Renal pelvis (tissue), 4 donors: ENCODE results near the gene FILIP1. TPM values are rescaled to one million over a fixed set of nuclear protein-coding genes. Genes with fewer than 3 reads are reported as not detected.

Experiments
- DNase-seq: peaks from one replicate; pipeline ENCODE4 v3.0.0-alpha.2; 2013
- polyA plus RNA-seq, 3 donors: library from polyadenylated mRNA; unstranded; fragments of 120-200 nt; gene quantifications; one replicate each; pipeline ENCODE4 v1.2.1, GENCODE V29; 2013; ENCODE audit not compliant: insufficient read length in 3 of 3

FILIP1 gene
- polyA plus RNA-seq, 3 donors = 2.0 to 2.9 (median 2.2) TPM

GRCh38 chr6:75268121-75268987 is 225.2 kb downstream of the FILIP1 start:
- DNase-seq = no peak

- no peak for DNase-seq
These were observed 226.1 kb downstream of the FILIP1 start for GRCh38 chr6:75267461-75267860.

DNA sequence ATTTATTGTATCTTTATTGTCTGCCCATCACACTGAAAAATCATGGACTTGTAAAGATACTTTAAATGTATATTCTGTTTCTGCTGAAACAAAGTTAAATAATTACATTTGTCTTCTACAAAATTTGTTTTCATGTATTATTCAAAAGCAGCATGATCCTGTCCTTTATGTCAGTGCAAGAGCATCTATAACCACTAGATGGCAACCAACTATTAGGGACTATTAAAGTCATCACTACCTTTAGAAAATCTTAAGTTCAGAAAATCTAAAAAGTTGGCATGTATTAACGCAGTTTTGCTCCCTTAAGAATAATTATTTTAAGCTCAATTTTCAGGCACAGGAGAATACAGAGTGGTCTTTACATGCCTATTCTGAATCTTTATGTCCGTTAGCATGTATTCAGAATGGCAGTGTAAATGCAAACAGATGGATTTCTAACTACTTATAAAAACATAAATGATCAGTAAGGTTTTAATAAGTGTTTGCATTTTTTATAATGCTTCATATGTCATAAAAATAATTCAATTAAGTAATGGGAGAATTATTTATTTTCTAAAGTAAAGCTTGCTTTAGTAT is 226.8 kb downstream of the FILIP1 start:
- no peak for DNase-seq

DNA sequence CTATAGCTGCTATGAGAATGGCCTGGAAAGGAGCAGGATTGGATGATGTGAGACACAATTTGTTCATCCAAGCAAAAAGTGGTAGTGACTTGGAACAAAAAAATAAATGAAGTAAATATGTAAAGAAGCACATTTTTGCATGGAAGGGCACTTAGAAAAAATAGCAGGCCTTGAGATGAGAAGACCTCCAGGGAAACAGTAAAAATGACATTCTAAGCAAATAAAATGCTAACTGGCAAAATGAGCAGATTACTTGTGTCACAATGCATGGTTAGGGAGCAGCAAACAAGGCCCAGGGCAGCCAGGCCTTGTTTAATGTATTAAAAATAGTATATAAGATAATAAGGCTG is 230.2 kb downstream of the FILIP1 start:
- DNase-seq = no peak

DNA sequence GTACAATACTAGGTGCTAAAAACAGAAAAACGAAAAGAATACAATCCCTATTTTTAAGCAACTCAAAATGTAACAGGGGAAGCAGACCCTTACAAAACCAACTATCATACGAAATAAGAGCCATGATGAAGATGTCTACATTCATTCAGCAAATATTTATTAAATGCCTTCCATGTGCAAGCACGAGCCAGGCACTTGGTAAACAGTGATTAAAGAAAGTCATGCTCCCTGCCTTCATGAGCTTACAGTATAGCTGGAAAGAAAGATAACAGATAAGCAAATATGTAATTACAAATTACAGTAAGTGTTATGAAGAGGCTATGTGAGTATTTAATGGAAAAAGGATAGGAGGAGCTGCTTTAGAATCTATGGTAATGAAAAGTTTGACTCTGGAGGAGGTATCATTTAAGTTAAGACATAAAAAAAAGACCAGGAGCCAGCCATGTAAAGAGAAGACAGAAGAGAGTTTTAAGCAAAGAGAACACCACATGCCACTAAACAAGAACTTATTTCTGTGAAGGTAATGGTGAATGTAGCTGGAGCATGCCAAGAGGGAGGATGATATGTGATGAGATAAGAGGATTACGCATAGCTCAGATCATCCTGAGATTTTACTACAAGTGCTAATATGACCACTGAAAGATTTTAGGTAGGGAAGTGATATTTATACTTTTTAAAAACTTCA is 230.7 kb downstream of the FILIP1 start:
- DNase-seq = no peak

DNA sequence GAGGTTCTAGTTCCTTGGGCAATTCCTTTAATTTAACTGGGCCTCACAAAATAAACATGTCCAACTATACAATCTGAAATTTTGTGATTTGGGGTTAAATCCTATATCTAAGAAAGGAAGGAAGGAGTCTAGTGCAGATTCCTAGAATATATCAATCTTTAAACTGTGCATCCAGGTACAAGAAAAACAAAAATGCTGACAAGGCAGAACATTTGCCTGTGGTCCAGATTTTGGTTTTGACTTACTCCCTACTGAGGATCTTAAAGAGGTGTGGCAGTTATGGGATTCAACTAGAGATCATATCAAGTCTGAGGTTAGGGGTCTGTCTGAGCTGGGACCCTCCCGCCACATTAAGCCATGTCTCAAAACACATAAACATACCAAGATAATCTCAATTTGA is 232.3 kb downstream of the FILIP1 start:
- no peak for DNase-seq

GRCh38 chr6:75257343-75258087 is 236.1 kb downstream of the FILIP1 start:
- no peak for DNase-seq

- no peak for DNase-seq
These were observed 243.0 kb downstream of the FILIP1 start for GRCh38 chr6:75250552-75250951.

DNA sequence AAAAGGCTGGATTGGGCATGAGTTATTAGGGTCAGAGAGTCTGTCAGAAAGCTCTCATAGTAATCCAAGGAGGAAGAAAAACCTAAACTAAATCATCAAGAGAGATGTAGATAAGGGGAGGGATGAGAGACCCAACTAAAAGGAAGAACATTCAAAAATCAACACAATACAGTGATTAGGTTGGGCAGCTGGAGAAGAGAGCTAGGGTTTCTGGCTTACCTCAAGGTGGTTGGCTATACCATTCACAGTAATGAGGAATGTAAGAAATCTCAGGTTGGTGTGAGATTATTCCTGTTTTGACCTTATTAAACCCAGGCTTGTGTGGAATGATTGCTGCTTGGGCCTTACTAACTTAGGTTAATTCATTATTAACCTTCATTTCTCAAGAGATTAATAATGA is 243.8 kb downstream of the FILIP1 start:
- no peak for DNase-seq

GRCh38 chr6:75246386-75246785 is 247.2 kb downstream of the FILIP1 start:
- DNase-seq = no peak

GRCh38 chr6:75244063-75244584 is 249.5 kb downstream of the FILIP1 start:
- no peak for DNase-seq

- DNase-seq = peak; percentile 98
These were observed 250.1 kb downstream of the FILIP1 start, which contains the start of gene COX7A2 for GRCh38 chr6:75243333-75244062. Gene COX7A2, minus strand, starts transcription at chr6:75243801. Its CDS starts 67 bp downstream, at chr6:75243734.

Other genes starting within 250 kb of the FILIP1 start
- gene COX7A2, start 250.0 kb downstream of the FILIP1 start, polyA plus RNA-seq = 100 to 1,000 TPM; 228 to 287 (median 285) TPM
- gene TMEM30A, start 209.0 kb downstream of the FILIP1 start, polyA plus RNA-seq = 100 to 1,000 TPM; 104 to 118 (median 110) TPM
- 100 to 1,000 TPM; 105 to 147 (median 141) TPM for gene SENP6, start 108.1 kb upstream of the FILIP1 start, polyA plus RNA-seq